ENCODE measurements around the gene IDH2.

DNA sequence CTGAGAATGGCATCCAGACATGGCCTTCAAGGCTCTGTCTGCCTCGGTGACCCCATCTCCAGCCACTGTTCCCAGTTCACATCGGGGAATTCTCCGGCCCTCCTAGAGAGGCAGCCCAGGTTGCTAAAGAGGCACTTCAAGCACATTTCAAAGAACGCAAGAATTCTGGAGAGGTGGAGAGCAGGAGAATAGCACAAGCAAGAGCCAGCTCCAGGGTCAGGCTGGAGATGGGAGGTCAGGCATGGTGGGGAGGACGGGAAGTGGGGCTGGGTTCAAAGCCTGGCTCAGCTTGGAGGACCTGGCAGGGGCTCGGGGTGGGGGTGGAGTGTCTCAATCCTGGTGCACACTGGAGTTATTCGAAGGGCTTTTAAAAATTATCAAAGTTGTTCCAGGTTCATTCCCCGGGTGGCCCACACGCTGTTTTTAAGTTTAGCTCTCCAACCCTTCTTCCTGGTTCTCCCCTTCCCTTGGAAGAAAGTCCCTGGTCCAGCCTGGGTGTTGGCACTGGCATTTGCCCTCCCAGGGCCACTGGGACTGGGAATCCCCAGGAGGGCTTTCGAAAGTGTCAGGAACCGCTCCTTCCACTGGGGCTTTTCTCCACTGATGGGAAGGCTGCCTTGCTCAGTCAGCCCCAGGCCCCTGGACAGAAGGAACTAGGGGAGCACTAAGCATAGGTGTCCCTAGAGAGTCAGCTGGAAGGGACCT, 65.3 kb downstream of the IDH2 start:
- TF ChIP-seq TAF1 (IDR thresholded peaks at IDR 0.05; ENCODE audit: low read depth) (no peak), RAD21 (conservative IDR thresholded peaks at IDR 0.05) (no peak), SMC3 (conservative IDR thresholded peaks at IDR 0.05; ENCODE audit: poor library complexity) (no peak), EZH2 (IDR thresholded peaks at IDR 0.05; ENCODE audit: borderline replicate concordance, insufficient read depth, low read length, poor library complexity, severe bottlenecking) (no peak), MXI1 (conservative IDR thresholded peaks at IDR 0.05; ENCODE audit: poor library complexity, severe bottlenecking) (no peak), POLR2AphosphoS5 (IDR thresholded peaks at IDR 0.05) (no peak), EP300 (conservative IDR thresholded peaks at IDR 0.05; ENCODE audit: poor library complexity, severe bottlenecking) (no peak)
- TF ChIP-seq, protein P1, sequence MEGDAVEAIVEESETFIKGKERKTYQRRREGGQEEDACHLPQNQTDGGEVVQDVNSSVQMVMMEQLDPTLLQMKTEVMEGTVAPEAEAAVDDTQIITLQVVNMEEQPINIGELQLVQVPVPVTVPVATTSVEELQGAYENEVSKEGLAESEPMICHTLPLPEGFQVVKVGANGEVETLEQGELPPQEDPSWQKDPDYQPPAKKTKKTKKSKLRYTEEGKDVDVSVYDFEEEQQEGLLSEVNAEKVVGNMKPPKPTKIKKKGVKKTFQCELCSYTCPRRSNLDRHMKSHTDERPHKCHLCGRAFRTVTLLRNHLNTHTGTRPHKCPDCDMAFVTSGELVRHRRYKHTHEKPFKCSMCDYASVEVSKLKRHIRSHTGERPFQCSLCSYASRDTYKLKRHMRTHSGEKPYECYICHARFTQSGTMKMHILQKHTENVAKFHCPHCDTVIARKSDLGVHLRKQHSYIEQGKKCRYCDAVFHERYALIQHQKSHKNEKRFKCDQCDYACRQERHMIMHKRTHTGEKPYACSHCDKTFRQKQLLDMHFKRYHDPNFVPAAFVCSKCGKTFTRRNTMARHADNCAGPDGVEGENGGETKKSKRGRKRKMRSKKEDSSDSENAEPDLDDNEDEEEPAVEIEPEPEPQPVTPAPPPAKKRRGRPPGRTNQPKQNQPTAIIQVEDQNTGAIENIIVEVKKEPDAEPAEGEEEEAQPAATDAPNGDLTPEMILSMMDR (IDR thresholded peaks at IDR 0.05; ENCODE audit: poor library complexity, severe bottlenecking) = no peak
- TF ChIP-seq, protein P2, sequence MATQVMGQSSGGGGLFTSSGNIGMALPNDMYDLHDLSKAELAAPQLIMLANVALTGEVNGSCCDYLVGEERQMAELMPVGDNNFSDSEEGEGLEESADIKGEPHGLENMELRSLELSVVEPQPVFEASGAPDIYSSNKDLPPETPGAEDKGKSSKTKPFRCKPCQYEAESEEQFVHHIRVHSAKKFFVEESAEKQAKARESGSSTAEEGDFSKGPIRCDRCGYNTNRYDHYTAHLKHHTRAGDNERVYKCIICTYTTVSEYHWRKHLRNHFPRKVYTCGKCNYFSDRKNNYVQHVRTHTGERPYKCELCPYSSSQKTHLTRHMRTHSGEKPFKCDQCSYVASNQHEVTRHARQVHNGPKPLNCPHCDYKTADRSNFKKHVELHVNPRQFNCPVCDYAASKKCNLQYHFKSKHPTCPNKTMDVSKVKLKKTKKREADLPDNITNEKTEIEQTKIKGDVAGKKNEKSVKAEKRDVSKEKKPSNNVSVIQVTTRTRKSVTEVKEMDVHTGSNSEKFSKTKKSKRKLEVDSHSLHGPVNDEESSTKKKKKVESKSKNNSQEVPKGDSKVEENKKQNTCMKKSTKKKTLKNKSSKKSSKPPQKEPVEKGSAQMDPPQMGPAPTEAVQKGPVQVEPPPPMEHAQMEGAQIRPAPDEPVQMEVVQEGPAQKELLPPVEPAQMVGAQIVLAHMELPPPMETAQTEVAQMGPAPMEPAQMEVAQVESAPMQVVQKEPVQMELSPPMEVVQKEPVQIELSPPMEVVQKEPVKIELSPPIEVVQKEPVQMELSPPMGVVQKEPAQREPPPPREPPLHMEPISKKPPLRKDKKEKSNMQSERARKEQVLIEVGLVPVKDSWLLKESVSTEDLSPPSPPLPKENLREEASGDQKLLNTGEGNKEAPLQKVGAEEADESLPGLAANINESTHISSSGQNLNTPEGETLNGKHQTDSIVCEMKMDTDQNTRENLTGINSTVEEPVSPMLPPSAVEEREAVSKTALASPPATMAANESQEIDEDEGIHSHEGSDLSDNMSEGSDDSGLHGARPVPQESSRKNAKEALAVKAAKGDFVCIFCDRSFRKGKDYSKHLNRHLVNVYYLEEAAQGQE (IDR thresholded peaks at IDR 0.05; ENCODE audit: borderline replicate concordance) = no peak

All from neural cell (in vitro differentiated cells).